ENCODE measurements around the gene DMWD.

DMWD gene

DNA sequence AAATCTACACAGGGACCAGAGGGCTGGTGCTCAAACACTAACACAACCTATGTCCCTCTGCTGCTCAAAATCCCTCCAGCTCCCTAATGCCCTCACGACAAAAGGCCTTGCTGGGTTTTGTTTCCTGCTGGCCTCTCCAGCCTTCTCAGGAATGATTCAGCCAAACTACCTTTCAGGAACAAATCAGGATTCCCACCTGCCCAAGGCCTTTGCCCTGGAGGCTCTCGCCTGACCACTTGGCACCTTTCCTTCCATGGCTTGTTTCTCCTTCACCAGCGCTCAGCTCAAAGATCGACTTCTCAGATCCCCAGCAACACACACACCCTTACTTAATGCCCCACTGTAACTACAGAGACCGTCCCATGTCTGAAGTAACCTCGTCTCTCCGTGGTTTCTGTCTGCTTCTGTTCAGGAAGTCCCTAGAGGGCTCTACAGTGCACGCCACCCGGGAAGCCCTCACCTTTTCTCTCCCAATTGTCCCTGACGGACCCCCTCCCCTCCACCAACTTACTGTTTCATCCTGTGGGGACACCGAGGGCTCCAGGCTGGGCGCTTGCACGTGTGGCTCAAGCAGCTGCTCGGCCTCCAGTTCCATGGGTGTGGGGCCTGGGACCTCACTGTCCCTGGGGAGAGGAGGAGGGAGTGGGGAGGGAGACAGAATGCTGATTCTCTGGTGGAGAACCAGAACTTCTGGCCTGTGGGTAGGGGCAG is 20.4 kb downstream of the DMWD start:
- TF ChIP-seq GLIS3 (CRISPR knock-in tag; IDR thresholded peaks at IDR 0.05), result no peak
- ATAC-seq, result no peak

- no peak for ATAC-seq
- TF ChIP-seq POU6F1 (CRISPR knock-in tag; IDR thresholded peaks at IDR 0.05; ENCODE audit: borderline replicate concordance, low read depth) (no peak), ZNF70 (CRISPR knock-in tag; IDR thresholded peaks at IDR 0.05) (no peak), ISL1 (CRISPR knock-in tag; IDR thresholded peaks at IDR 0.05) (no peak), PPARA (CRISPR knock-in tag; IDR thresholded peaks at IDR 0.05; ENCODE audit: borderline replicate concordance) (no peak), ARNTL (CRISPR knock-in tag; IDR thresholded peaks at IDR 0.05; ENCODE audit: borderline replicate concordance, low read depth) (no peak), ZNF8 (CRISPR knock-in tag; IDR thresholded peaks at IDR 0.05) (no peak), PATZ1 (CRISPR knock-in tag; IDR thresholded peaks at IDR 0.05; ENCODE audit: borderline replicate concordance) (no peak), TOX (CRISPR knock-in tag; IDR thresholded peaks at IDR 0.05; ENCODE audit: borderline replicate concordance) (no peak), ZC3H10 (CRISPR knock-in tag; IDR thresholded peaks at IDR 0.05) (no peak), GLIS3 (CRISPR knock-in tag; IDR thresholded peaks at IDR 0.05) (no peak), BACH2 (CRISPR knock-in tag; IDR thresholded peaks at IDR 0.05; ENCODE audit: borderline replicate concordance) (no peak)
- TF ChIP-seq, protein P1, sequence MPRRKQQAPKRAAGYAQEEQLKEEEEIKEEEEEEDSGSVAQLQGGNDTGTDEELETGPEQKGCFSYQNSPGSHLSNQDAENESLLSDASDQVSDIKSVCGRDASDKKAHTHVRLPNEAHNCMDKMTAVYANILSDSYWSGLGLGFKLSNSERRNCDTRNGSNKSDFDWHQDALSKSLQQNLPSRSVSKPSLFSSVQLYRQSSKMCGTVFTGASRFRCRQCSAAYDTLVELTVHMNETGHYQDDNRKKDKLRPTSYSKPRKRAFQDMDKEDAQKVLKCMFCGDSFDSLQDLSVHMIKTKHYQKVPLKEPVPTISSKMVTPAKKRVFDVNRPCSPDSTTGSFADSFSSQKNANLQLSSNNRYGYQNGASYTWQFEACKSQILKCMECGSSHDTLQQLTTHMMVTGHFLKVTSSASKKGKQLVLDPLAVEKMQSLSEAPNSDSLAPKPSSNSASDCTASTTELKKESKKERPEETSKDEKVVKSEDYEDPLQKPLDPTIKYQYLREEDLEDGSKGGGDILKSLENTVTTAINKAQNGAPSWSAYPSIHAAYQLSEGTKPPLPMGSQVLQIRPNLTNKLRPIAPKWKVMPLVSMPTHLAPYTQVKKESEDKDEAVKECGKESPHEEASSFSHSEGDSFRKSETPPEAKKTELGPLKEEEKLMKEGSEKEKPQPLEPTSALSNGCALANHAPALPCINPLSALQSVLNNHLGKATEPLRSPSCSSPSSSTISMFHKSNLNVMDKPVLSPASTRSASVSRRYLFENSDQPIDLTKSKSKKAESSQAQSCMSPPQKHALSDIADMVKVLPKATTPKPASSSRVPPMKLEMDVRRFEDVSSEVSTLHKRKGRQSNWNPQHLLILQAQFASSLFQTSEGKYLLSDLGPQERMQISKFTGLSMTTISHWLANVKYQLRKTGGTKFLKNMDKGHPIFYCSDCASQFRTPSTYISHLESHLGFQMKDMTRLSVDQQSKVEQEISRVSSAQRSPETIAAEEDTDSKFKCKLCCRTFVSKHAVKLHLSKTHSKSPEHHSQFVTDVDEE (CRISPR knock-in tag; IDR thresholded peaks at IDR 0.05), result no peak
Measured at GRCh38 chr19:45771311-45771933, 21.2 kb downstream of the DMWD start.

DNA sequence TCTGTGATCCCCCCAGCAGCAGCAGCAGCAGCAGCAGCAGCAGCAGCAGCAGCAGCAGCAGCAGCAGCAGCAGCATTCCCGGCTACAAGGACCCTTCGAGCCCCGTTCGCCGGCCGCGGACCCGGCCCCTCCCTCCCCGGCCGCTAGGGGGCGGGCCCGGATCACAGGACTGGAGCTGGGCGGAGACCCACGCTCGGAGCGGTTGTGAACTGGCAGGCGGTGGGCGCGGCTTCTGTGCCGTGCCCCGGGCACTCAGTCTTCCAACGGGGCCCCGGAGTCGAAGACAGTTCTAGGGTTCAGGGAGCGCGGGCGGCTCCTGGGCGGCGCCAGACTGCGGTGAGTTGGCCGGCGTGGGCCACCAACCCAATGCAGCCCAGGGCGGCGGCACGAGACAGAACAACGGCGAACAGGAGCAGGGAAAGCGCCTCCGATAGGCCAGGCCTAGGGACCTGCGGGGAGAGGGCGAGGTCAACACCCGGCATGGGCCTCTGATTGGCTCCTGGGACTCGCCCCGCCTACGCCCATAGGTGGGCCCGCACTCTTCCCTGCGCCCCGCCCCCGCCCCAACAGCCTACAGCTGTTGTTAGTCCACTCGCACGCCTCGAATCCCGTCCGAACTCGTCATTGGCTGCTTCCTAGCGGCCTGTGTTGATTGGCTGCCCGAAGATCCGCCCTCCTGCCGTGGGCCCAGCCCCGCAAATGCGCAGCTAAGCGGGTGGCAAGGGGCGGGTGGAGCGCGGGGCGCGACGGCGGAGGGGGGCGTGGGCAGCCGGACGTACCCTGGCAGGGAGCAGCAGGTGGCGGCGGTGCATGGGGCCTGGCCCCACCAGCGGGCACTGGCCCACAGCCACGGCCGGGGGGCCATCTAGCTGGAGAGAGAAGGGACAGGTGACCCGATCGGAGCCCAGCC is 22.2 kb downstream of the DMWD start:
- ATAC-seq, result peak; percentile 78
- no peak for TF ChIP-seq PATZ1 (CRISPR knock-in tag; IDR thresholded peaks at IDR 0.05; ENCODE audit: borderline replicate concordance)
- no peak for TF ChIP-seq ZFP3 (CRISPR knock-in tag; IDR thresholded peaks at IDR 0.05)
- TF ChIP-seq SNAI2 (CRISPR knock-in tag; IDR thresholded peaks at IDR 0.05), result no peak
- peak; percentile 64; the same call in 1 of the 2 replicates for TF ChIP-seq ESRRG (CRISPR knock-in tag; IDR thresholded peaks at IDR 0.05)
- TF ChIP-seq CSDC2 (CRISPR knock-in tag; IDR thresholded peaks at IDR 0.05), result no peak
- 0 out of 2 replicates have a peak, but pooled peaks have one; percentile 33 for TF ChIP-seq POU6F1 (CRISPR knock-in tag; IDR thresholded peaks at IDR 0.05; ENCODE audit: borderline replicate concordance, low read depth)

Measured in SK-N-SH treated with all-trans-retinoic acid at 6 μM for 48 hours (cell line).